ENCODE measurements around the gene TPPP. TPM values are rescaled to one million over a fixed set of nuclear protein-coding genes. Genes with fewer than 3 reads are reported as not detected.

TPPP gene
- total and polyA plus RNA-seq, 9 donors: 1.1 to 8.8 (median 2.3) TPM

- H3K36me3 ChIP-seq: no peaks in the 10 kb centered on the region
- H3K27ac ChIP-seq: no peak overlapping the region
- no peaks in the 10 kb centered on the region for H3K9me3 ChIP-seq
- H3K4me3 ChIP-seq: no peak overlapping the region
- H3K27me3 ChIP-seq: no peaks in the 10 kb centered on the region
- TF ChIP-seq CTCF (IDR thresholded peaks at IDR 0.05): no peak
- TF ChIP-seq POLR2A (IDR thresholded peaks at IDR 0.05): no peak
- TF ChIP-seq EP300 (IDR thresholded peaks at IDR 0.05): no peak
- intact Hi-C loops (cut with DNase I): no loop called here
- 84 to 94% (median 92%) methylated on average over 13 of the region's 13 CpGs for WGBS, 3 donors
- peaks cover 4% of the 10 kb centered on the region for H3K4me1 ChIP-seq (ENCODE audit: insufficient read depth)
- peak in 1 of 5 donors; percentile 25 for DNase-seq
Observed at GRCh38 chr5:645421-645820, 47.7 kb downstream of the TPPP start.

DNA sequence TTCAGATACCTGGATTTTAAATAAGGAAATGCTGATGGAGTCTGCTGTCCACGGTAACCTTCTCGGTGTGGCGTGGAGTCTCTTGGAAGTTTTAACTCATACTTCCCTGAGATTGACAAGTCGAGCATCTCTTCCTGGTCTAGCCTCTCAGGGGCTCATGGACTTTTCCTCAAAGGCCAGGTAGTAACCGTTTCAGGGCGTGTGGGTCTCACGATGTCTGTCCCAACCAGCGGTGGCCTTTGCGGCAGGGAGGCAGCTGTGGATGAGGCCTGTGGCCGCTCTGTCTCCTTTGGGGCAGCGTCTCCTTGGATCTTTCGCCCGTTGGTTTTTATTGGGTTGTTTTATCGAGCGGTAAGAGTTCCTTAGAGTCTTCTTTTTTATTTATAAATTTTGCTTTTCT lies 48.2 kb downstream of the TPPP start:
- no peak for TF ChIP-seq EP300 (IDR thresholded peaks at IDR 0.05)
- no peak for TF ChIP-seq CTCF (IDR thresholded peaks at IDR 0.05)
- TF ChIP-seq POLR2A (IDR thresholded peaks at IDR 0.05): no peak
- DNase-seq: peak in 1 of 5 donors; percentile 18
- Histone ChIP-seq H3K27me3 (no peaks in the 10 kb centered on the region), H3K27ac (no peak overlapping the region), H3K36me3 (no peaks in the 10 kb centered on the region), H3K4me1 (ENCODE audit: insufficient read depth) (peaks cover 4% of the 10 kb centered on the region), H3K4me3 (no peak overlapping the region), H3K9me3 (no peaks in the 10 kb centered on the region)
- intact Hi-C loops (cut with DNase I): no loop called here
- 91 to 96% (median 95%) methylated on average over 15 of the region's 15 CpGs for WGBS, 3 donors

- peak in 1 of 5 donors; percentile 23 for DNase-seq
- Histone ChIP-seq H3K27me3 (no peaks in the 10 kb centered on the region), H3K9me3 (no peaks in the 10 kb centered on the region), H3K36me3 (no peaks in the 10 kb centered on the region), H3K4me1 (ENCODE audit: insufficient read depth) (peaks cover 4% of the 10 kb centered on the region), H3K27ac (no peak overlapping the region), H3K4me3 (no peak overlapping the region)
- intact Hi-C loops (cut with DNase I): no loop called here
- WGBS, 3 donors: 86 to 92% (median 86%) methylated on average over 13 of the region's 13 CpGs
- TF ChIP-seq POLR2A (IDR thresholded peaks at IDR 0.05): no peak
Observed at GRCh38 chr5:644509-644908, 48.6 kb downstream of the TPPP start.

- intact Hi-C loops (cut with DNase I): no loop called here
- peak in 1 of 5 donors; percentile 25 for DNase-seq
- WGBS, 3 donors: 86 to 89% (median 88%) methylated on average over 10 to 11 of the region's 11 CpGs
- Histone ChIP-seq H3K9me3 (no peaks in the 10 kb centered on the region), H3K27ac (no peak overlapping the region), H3K4me1 (ENCODE audit: insufficient read depth) (peaks cover 4% of the 10 kb centered on the region), H3K4me3 (no peak overlapping the region), H3K36me3 (no peaks in the 10 kb centered on the region), H3K27me3 (no peaks in the 10 kb centered on the region)
- TF ChIP-seq EP300 (IDR thresholded peaks at IDR 0.05) (no peak), POLR2A (IDR thresholded peaks at IDR 0.05) (no peak), CTCF (IDR thresholded peaks at IDR 0.05) (no peak)
Observed at GRCh38 chr5:643811-644271, 49.3 kb downstream of the TPPP start.

- Histone ChIP-seq H3K9me3 (no peaks in the 10 kb centered on the region), H3K4me3 (no peak overlapping the region), H3K27ac (no peak overlapping the region), H3K36me3 (no peaks in the 10 kb centered on the region), H3K4me1 (ENCODE audit: insufficient read depth) (peaks cover 4% of the 10 kb centered on the region), H3K27me3 (no peaks in the 10 kb centered on the region)
- peak in 1 of 5 donors; percentile 27 for DNase-seq
- TF ChIP-seq POLR2A (IDR thresholded peaks at IDR 0.05) (no peak), CTCF (IDR thresholded peaks at IDR 0.05) (no peak), EP300 (IDR thresholded peaks at IDR 0.05) (no peak)
- WGBS, 3 donors: 93 to 94% (median 93%) methylated on average over 18 to 21 of the region's 21 CpGs
- intact Hi-C loops (cut with DNase I): no loop called here
Observed at GRCh38 chr5:643351-643801, 49.8 kb downstream of the TPPP start.

All from ovary (tissue), 9 donors.